Neural cell (in vitro differentiated cells): ENCODE measurements around the gene SVEP1. TPM values are rescaled to one million over a fixed set of nuclear protein-coding genes. Genes with fewer than 3 reads are reported as not detected.

Experiments
- H2AFZ ChIP-seq: fragments of 200-600, 300-800 bp; sonication (generic), shearing (Covaris generic); 2 replicates; pipeline ENCODE4 v1.6.0; 2014; ENCODE audit warnings: low read depth, mild to moderate bottlenecking, antibody characterized with exemption, low read length, moderate library complexity
- H3F3A ChIP-seq: fragments of 200-600 bp; shearing (Covaris generic); 2 replicates; pipeline ENCODE4 v1.6.1; 2016; ENCODE audit warnings: mild to moderate bottlenecking, moderate library complexity, mixed read lengths, antibody characterized with exemption, low read length; ENCODE audit not compliant: insufficient read depth, poor library complexity, severe bottlenecking
- H3K27ac ChIP-seq: fragments of 200-600, 300-800 bp; sonication (generic), shearing (Covaris generic); 2 replicates; pipeline ENCODE4 v1.5.1; 2014; ENCODE audit warnings: mild to moderate bottlenecking, low read length, moderate library complexity
- H3K27me3 ChIP-seq: fragments of 300-800, 200-600 bp; sonication (generic), shearing (Covaris generic); 2 replicates; pipeline ENCODE4 v1.6.0; 2014; ENCODE audit warnings: mild to moderate bottlenecking, low read depth, low read length, moderate library complexity; ENCODE audit not compliant: insufficient read depth
- H3K36me3 ChIP-seq: fragments of 300-800, 200-600 bp; sonication (generic), shearing (Covaris generic); 2 replicates; pipeline ENCODE4 v1.5.1; 2014; ENCODE audit warnings: mild to moderate bottlenecking, antibody characterized with exemption, low read length, moderate library complexity; ENCODE audit not compliant: insufficient read depth
- H3K4me2 ChIP-seq: fragments of 300-800, 200-600 bp; sonication (generic), shearing (Covaris generic); 2 replicates; pipeline ENCODE4 v1.6.0; 2014; ENCODE audit warnings: mild to moderate bottlenecking, low read length
- H3K4me3 ChIP-seq: fragments of 300-800, 200-600 bp; sonication (generic), shearing (Covaris generic); 2 replicates; pipeline ENCODE4 v1.5.1; 2014; ENCODE audit warnings: mild to moderate bottlenecking, low read length, moderate library complexity
- H3K79me2 ChIP-seq: fragments of 200-600 bp; shearing (Covaris generic); replicated peaks from 2 replicates; pipeline ENCODE4 v1.6.0; 2014; ENCODE audit warnings: mild to moderate bottlenecking, low read length, moderate library complexity; ENCODE audit not compliant: insufficient read depth
- H3K9ac ChIP-seq: fragments of 300-800, 200-600 bp; sonication (generic), shearing (Covaris generic); 2 replicates; pipeline ENCODE4 v1.6.1; 2016; ENCODE audit warnings: mild to moderate bottlenecking, low read length, mixed read lengths
- H3K9me2 ChIP-seq: fragments of 200-600 bp; shearing (Covaris generic); 2 replicates; pipeline ENCODE4 v1.6.1; 2016; ENCODE audit warnings: mild to moderate bottlenecking, low read length, mixed read lengths; ENCODE audit not compliant: insufficient read depth
- H3K9me3 ChIP-seq: fragments of 200-600, 300-800 bp; sonication (generic), shearing (Covaris generic); 2 replicates; pipeline ENCODE4 v1.6.1; 2016; ENCODE audit warnings: mild to moderate bottlenecking, mixed run types, low read length, moderate library complexity, mixed read lengths
- H4K20me1 ChIP-seq: fragments of 200-600 bp; shearing (Covaris generic); 2 replicates; pipeline ENCODE4 v1.6.1; 2016; ENCODE audit warnings: mild to moderate bottlenecking, mixed run types; ENCODE audit not compliant: insufficient read depth
- CTCF ChIP-seq: fragments of 450-650 bp; IDR thresholded peaks from 2 replicates; pipeline ENCODE4 v1.5.1; 2014; ENCODE audit warnings: antibody characterized with exemption, mild to moderate bottlenecking, moderate library complexity; ENCODE audit not compliant: poor library complexity, severe bottlenecking
- EP300 ChIP-seq: fragments of 450-650 bp; conservative IDR thresholded peaks from 2 replicates; pipeline ENCODE4 v1.6.1; 2014; ENCODE audit warnings: antibody characterized with exemption, mild to moderate bottlenecking, moderate library complexity; ENCODE audit not compliant: poor library complexity, severe bottlenecking
- EZH2 ChIP-seq: fragments of 200-600, 300-800 bp; shearing (Covaris generic), sonication (generic); IDR thresholded peaks from 2 replicates; pipeline ENCODE4 v1.6.1; 2014; ENCODE audit warnings: antibody characterized with exemption, low read length, borderline replicate concordance, mild to moderate bottlenecking; ENCODE audit not compliant: insufficient read depth, poor library complexity, severe bottlenecking
- MXI1 ChIP-seq: fragments of 450-650 bp; conservative IDR thresholded peaks from 2 replicates; pipeline ENCODE4 v1.6.1; 2014; ENCODE audit warnings: antibody characterized with exemption, mild to moderate bottlenecking; ENCODE audit not compliant: poor library complexity, severe bottlenecking
- POLR2AphosphoS5 ChIP-seq: IDR thresholded peaks from 2 replicates; pipeline ENCODE4 v1.6.1; 2012
- RAD21 ChIP-seq: fragments of 450-650 bp; conservative IDR thresholded peaks from 2 replicates; pipeline ENCODE4 v1.6.1; 2014; ENCODE audit warnings: antibody characterized with exemption, mild to moderate bottlenecking, moderate library complexity
- REST ChIP-seq: IDR thresholded peaks from 2 replicates; pipeline ENCODE4 v1.6.1; 2012; ENCODE audit warnings: borderline replicate concordance
- SMC3 ChIP-seq: fragments of 450-650 bp; conservative IDR thresholded peaks from 2 replicates; pipeline ENCODE4 v1.6.1; 2014; ENCODE audit warnings: antibody characterized with exemption, mild to moderate bottlenecking, moderate library complexity; ENCODE audit not compliant: poor library complexity
- TAF1 ChIP-seq: IDR thresholded peaks from 2 replicates; pipeline ENCODE4 v1.6.1; 2012; ENCODE audit warnings: low read depth
- polyA plus RNA-seq: library from polyadenylated mRNA; depleted of rRNA; stranded (reverse); fragments of >200 nt; gene quantifications from 2 replicates; pipeline ENCODE4 v1.2.3, GENCODE V29; 2014

Gene SVEP1
- polyA plus RNA-seq, 1 donor from 2014 or later = 0.10 TPM

GRCh38 chr9:110561826-110562225 is 17.7 kb downstream of the SVEP1 start:
- no peaks in the 10 kb centered on the region for H3K79me2 ChIP-seq
- H3K27ac ChIP-seq = no peak overlapping the region
- no peaks in the 10 kb centered on the region for H3K9me2 ChIP-seq
- no peaks in the 10 kb centered on the region for H3K27me3 ChIP-seq
- H3K9me3 ChIP-seq = no peaks in the 10 kb centered on the region
- no peak for TF ChIP-seq RAD21
- TF ChIP-seq EP300 = no peak
- TF ChIP-seq EZH2 = no peak
- no peak for TF ChIP-seq TAF1
- TF ChIP-seq REST = no peak
- no peak for TF ChIP-seq MXI1
- no peak for TF ChIP-seq CTCF
- TF ChIP-seq POLR2AphosphoS5 = no peak
- no peak for TF ChIP-seq SMC3
- no peaks in the 10 kb centered on the region for H3K36me3 ChIP-seq
- H3F3A ChIP-seq = no peaks in the 10 kb centered on the region
- no peak overlapping the region for H3K9ac ChIP-seq
- no peak overlapping the region for H2AFZ ChIP-seq
- no peak overlapping the region for H3K4me3 ChIP-seq
- no peaks in the 10 kb centered on the region for H4K20me1 ChIP-seq
- H3K4me2 ChIP-seq = no peak overlapping the region

GRCh38 chr9:110559869-110560268 is 19.7 kb downstream of the SVEP1 start:
- no peaks in the 10 kb centered on the region for H3K27me3 ChIP-seq
- H3K4me2 ChIP-seq = no peak overlapping the region
- H3F3A ChIP-seq = no peaks in the 10 kb centered on the region
- TF ChIP-seq POLR2AphosphoS5 = no peak
- TF ChIP-seq TAF1 = no peak
- no peak for TF ChIP-seq REST
- TF ChIP-seq EP300 = no peak
- TF ChIP-seq SMC3 = no peak
- H3K9ac ChIP-seq = no peak overlapping the region
- no peak overlapping the region for H2AFZ ChIP-seq
- no peak overlapping the region for H3K27ac ChIP-seq
- no peaks in the 10 kb centered on the region for H3K9me2 ChIP-seq
- no peaks in the 10 kb centered on the region for H3K36me3 ChIP-seq
- H4K20me1 ChIP-seq = no peaks in the 10 kb centered on the region
- no peak overlapping the region for H3K4me3 ChIP-seq
- no peaks in the 10 kb centered on the region for H3K9me3 ChIP-seq
- no peaks in the 10 kb centered on the region for H3K79me2 ChIP-seq
